HepG2 (cell line): ENCODE measurements around the gene PCED1B. TPM values are rescaled to one million over a fixed set of nuclear protein-coding genes. Genes with fewer than 3 reads are reported as not detected.

Source experiments
- ATAC-seq: fragments of 200-7000 bp; cut with Tn5 transposase; 3 replicates; pipeline ENCODE4 v1.9.1; 2020; ENCODE audit warnings: mild to moderate bottlenecking, moderate library complexity
- BruUV-seq: library from RNA; stranded (reverse); fragments of 400-500 nt; replicated peaks from 2 replicates; lab custom pipeline; 2021; lab: Mats Ljungman, UMichigan
- CTCF ChIA-PET: fragments of 300-600 bp; formaldehyde crosslinking; extraction: SDS; loops from one replicate; lab custom pipeline; 2021; ENCODE audit warnings: low total read pairs, inconsistent platforms, low intra/inter-chr PET ratio; lab: Yijun Ruan, JAX
- POLR2A ChIA-PET: fragments of 350-600 bp; sonication (Branson Sonifier 250); formaldehyde crosslinking; loops from one replicate; lab custom pipeline; 2020; ENCODE audit warnings: antibody characterized with exemption, inconsistent platforms; lab: Yijun Ruan, JAX
- DNase-seq: peaks from one replicate; pipeline ENCODE4 v3.0.0-alpha.2; 2015; ENCODE audit warnings: low spot score
- FAIRE-seq: peaks from 3 replicates; lab custom pipeline; 2011; peaks lifted over from hg19 to GRCh38; lab: Jason Lieb, UNC
- H2AFZ ChIP-seq: one replicate; pipeline ENCODE4 v1.6.1; 2011; ENCODE audit warnings: low read length, inconsistent platforms
- H3K27ac ChIP-seq: fragments of 300-600 bp; 3 replicates; pipeline ENCODE4 v1.8.0; 2011; ENCODE audit warnings: mixed run types, mild to moderate bottlenecking, mixed read lengths, low read length, inconsistent platforms; ENCODE audit not compliant: insufficient read depth; ENCODE audit errors: extremely low read length
- H3K27me3 ChIP-seq, 2 experiments: fragments of 200-600 bp in 1 of 2; 2 replicates in 1 of 2; 3 replicates in 1 of 2; pipeline versions ENCODE4 v1.6.0 to v1.8.0; 2011; ENCODE audit warnings: low read length in 2 of 2, mild to moderate bottlenecking in 2 of 2, moderate library complexity in 2 of 2, inconsistent platforms in 1 of 2; ENCODE audit not compliant: insufficient read depth in 2 of 2, control insufficient read depth in 1 of 2
- H3K36me3 ChIP-seq, 2 experiments: fragments of 200-600 bp in 1 of 2; replicated peaks in 1 of 2; 2 replicates in 1 of 2; 3 replicates in 1 of 2; pipeline versions ENCODE4 v1.5.1 to v1.8.0; 2011; ENCODE audit warnings: low read length in 2 of 2, inconsistent platforms in 1 of 2; ENCODE audit not compliant: insufficient read depth in 2 of 2, control insufficient read depth in 1 of 2
- H3K4me1 ChIP-seq: 2 replicates; pipeline ENCODE4 v1.5.1; 2012; ENCODE audit warnings: low read length, inconsistent platforms; ENCODE audit not compliant: insufficient read depth
- H3K4me2 ChIP-seq: 2 replicates; pipeline ENCODE4 v1.6.0; 2011; ENCODE audit warnings: low read depth, low read length, inconsistent platforms
- H3K4me3 ChIP-seq, 3 experiments: fragments of 200-600 bp in 1 of 3; sonication (generic), shearing (Covaris generic) in 1 of 3; replicated peaks in 1 of 3; 2 replicates each; pipeline ENCODE4 v1.5.1; 2011 to 2016; ENCODE audit warnings: low read length in 3 of 3, inconsistent platforms in 2 of 3, low read depth in 2 of 3, mild to moderate bottlenecking in 2 of 3, control low read depth in 1 of 3, mixed read lengths in 1 of 3; ENCODE audit not compliant: insufficient read depth in 1 of 3
- H3K79me2 ChIP-seq: one replicate; pipeline ENCODE4 v1.6.1; 2011; ENCODE audit warnings: low read length, inconsistent platforms; ENCODE audit not compliant: insufficient read depth
- H3K9ac ChIP-seq: 2 replicates; pipeline ENCODE4 v1.6.0; 2011; ENCODE audit warnings: mild to moderate bottlenecking, low read depth, low read length, inconsistent platforms; ENCODE audit not compliant: insufficient read depth
- H3K9me3 ChIP-seq: 2 replicates; pipeline ENCODE4 v1.5.1; 2012; ENCODE audit warnings: mild to moderate bottlenecking, low read length
- H4K20me1 ChIP-seq: 2 replicates; pipeline ENCODE4 v1.6.0; 2011; ENCODE audit warnings: inconsistent platforms, mild to moderate bottlenecking, low read length, moderate library complexity; ENCODE audit not compliant: insufficient read depth
- CENPBD1 ChIP-seq: sonication (generic); formaldehyde crosslinking; IDR thresholded peaks from 2 replicates; pipeline ENCODE4 v1.8.0; 2022; ENCODE audit warnings: missing genetic modification reagents, low read depth, mild to moderate bottlenecking, borderline replicate concordance
- CREBL2 ChIP-seq: sonication (generic); formaldehyde crosslinking; IDR thresholded peaks from 2 replicates; pipeline ENCODE4 v1.8.1; 2023; ENCODE audit warnings: missing genetic modification reagents, mild to moderate bottlenecking, borderline replicate concordance
- MYNN ChIP-seq: sonication (generic); formaldehyde crosslinking; IDR thresholded peaks from 2 replicates; pipeline ENCODE4 v1.4.0; 2020; ENCODE audit warnings: mild to moderate bottlenecking, low read depth, missing genetic modification reagents
- PRPF4 ChIP-seq: fragments of 200-400 bp; formaldehyde crosslinking; IDR thresholded peaks from 2 replicates; pipeline ENCODE4 v1.6.1; 2016; ENCODE audit warnings: low read length, low read depth; ENCODE audit not compliant: poor library complexity, severe bottlenecking
- SSRP1 ChIP-seq: IDR thresholded peaks from 2 replicates; pipeline ENCODE4 v1.6.1; 2016; ENCODE audit warnings: control low read depth
- TEF ChIP-seq: sonication (generic); formaldehyde crosslinking; IDR thresholded peaks from 2 replicates; pipeline ENCODE4 v1.5.0; 2020; ENCODE audit warnings: missing genetic modification reagents
- TERF1 ChIP-seq: sonication (generic); formaldehyde crosslinking; IDR thresholded peaks from 2 replicates; pipeline ENCODE4 v1.8.0; 2022; ENCODE audit warnings: mild to moderate bottlenecking, missing genetic modification reagents, moderate library complexity
- ZFX ChIP-seq: sonication (generic); formaldehyde crosslinking; IDR thresholded peaks from 2 replicates; pipeline ENCODE4 v1.4.0; 2020; ENCODE audit warnings: mild to moderate bottlenecking, low read depth, missing genetic modification reagents, moderate library complexity
- ZNF12 ChIP-seq: sonication (generic); formaldehyde crosslinking; IDR thresholded peaks from 2 replicates; pipeline ENCODE4 v1.5.0; 2020; ENCODE audit warnings: missing genetic modification reagents
- ZNF512B ChIP-seq: sonication (generic); formaldehyde crosslinking; IDR thresholded peaks from 2 replicates; pipeline ENCODE4 v1.5.1; 2020; ENCODE audit warnings: missing genetic modification reagents, mild to moderate bottlenecking, borderline replicate concordance
- ZNF615 ChIP-seq: sonication (generic); formaldehyde crosslinking; IDR thresholded peaks from 2 replicates; pipeline ENCODE4 v1.5.0; 2020; ENCODE audit warnings: mild to moderate bottlenecking, missing genetic modification reagents, borderline replicate concordance
- ZNF646 ChIP-seq: sonication (generic); formaldehyde crosslinking; IDR thresholded peaks from 2 replicates; pipeline ENCODE4 v1.9.0; 2021; ENCODE audit warnings: mild to moderate bottlenecking, missing genetic modification reagents
- ZSCAN30 ChIP-seq: sonication (generic); formaldehyde crosslinking; IDR thresholded peaks from 2 replicates; pipeline ENCODE4 v1.5.0; 2020; ENCODE audit warnings: mild to moderate bottlenecking, missing genetic modification reagents
- WGBS: methylation state at CpG from one replicate; pipeline ENCODE4 v1.1.6; 2017; ENCODE audit warnings: low lambda C conversion rate; 5-methylcytosine and 5-hydroxymethylcytosine counted together
- in situ Hi-C: cut with HindIII; loops from 2 replicates; pipeline ENCODE4 v1.10.0; 2017; ENCODE audit warnings: low pct_unique_long_range_greater_than_20kb; ENCODE audit not compliant: extremely low pct_ligation_motif_present
- intact Hi-C: fragments of 100-400 bp; cut with micrococcal nuclease; formaldehyde crosslinking; loops from one replicate; pipeline ENCODE4 v1.10.0; 2022; ENCODE audit not compliant: unreplicated experiment
- polyA plus RNA-seq, 8 experiments: library from polyadenylated mRNA; depleted of rRNA in 3 of 8; stranded (reverse) in 7 of 8; unstranded in 1 of 8; fragments of >200 nt; fragmentation: Illumina TruSeq in 4 of 8; extraction: Trizol in 4 of 8; gene quantifications; 2 replicates each; pipeline versions ENCODE4 v1.2.1 to v1.2.3, GENCODE V29; 2011 to 2016; ENCODE audit warnings: low read depth in 4 of 8, missing spikeins in 1 of 8, mixed read lengths in 1 of 8; ENCODE audit not compliant: insufficient read depth in 1 of 8
- total RNA-seq, 5 experiments: library from RNA; depleted of rRNA; stranded (reverse); fragments of >200 nt; fragmentation: Illumina TruSeq; extraction: Trizol; gene quantifications; 2 replicates each; pipeline ENCODE4 v1.2.3, GENCODE V29; 2016; ENCODE audit warnings: low read depth in 1 of 5

The PCED1B gene
- total and polyA plus RNA-seq, 2 of the 13 experiments (the other 11 are each of a cell fraction or from before 2014, with no cell fraction given) = 0.11 to 0.37 TPM

- Histone ChIP-seq H3K4me2 (no peak overlapping the region), H3K9me3 (no peaks in the 10 kb centered on the region), H3K27me3 (peaks cover 0 to 1% of the 10 kb centered on the region in 2 experiments; a peak in 2 of 5 replicates), H3K9ac (no peak overlapping the region), H4K20me1 (no peaks in the 10 kb centered on the region), H3K4me1 (no peaks in the 10 kb centered on the region), H3K27ac (no peak overlapping the region), H2AFZ (no peak overlapping the region), H3K36me3 (no peaks in the 10 kb centered on the region), H3K4me3 (no peak overlapping the region), H3K79me2 (no peaks in the 10 kb centered on the region)
- no peak for ATAC-seq
- ChIA-PET POLR2A (no interaction called here), CTCF (no interaction called here)
- BruUV-seq = no TSS peak
- DNase-seq = no peak
- intact Hi-C loops = no loop called here
- WGBS = 34% methylated on average over 4 of the region's 4 CpGs
- in situ Hi-C loops = no loop called here
- no peak for FAIRE-seq
- TF ChIP-seq PRPF4 = no peak
- no peak for TF ChIP-seq CREBL2
- TF ChIP-seq ZSCAN30 = no peak
- no peak for TF ChIP-seq MYNN (CRISPR knock-in tag)
- no peak for TF ChIP-seq ZNF12 (CRISPR knock-in tag)
- no peak for TF ChIP-seq ZNF512B (CRISPR knock-in tag)
- TF ChIP-seq ZNF615 (CRISPR knock-in tag) = no peak
- TF ChIP-seq ZFX (CRISPR knock-in tag) = no peak
- no peak for TF ChIP-seq TEF (CRISPR knock-in tag)
- no peak for TF ChIP-seq TERF1 (CRISPR knock-in tag)
- TF ChIP-seq SSRP1 (CRISPR knock-in tag) = no peak
- TF ChIP-seq CENPBD1 = no peak
- TF ChIP-seq ZNF646 (CRISPR knock-in tag) = no peak
Observed at GRCh38 chr12:47267571-47267970, 188.2 kb downstream of the PCED1B start.
